ENCODE data around the gene SLC2A10. TPM values are rescaled to one million over a fixed set of nuclear protein-coding genes. Genes with fewer than 3 reads are reported as not detected.

SLC2A10 gene
- total RNA-seq, 1 experiment from 2014 or later, result 4.2 TPM

- DNase-seq, result no peak
- Histone ChIP-seq H3K36me3 (ENCODE audit: control insufficient read depth, insufficient read depth, low read length) (peaks cover 2% of the 10 kb centered on the region; the same call in 1 of the 2 replicates), H3K9me3 (no peaks in the 10 kb centered on the region), H3K4me3 (ENCODE audit: low read depth, low read length) (no peak overlapping the region), H3K4me1 (no peaks in the 10 kb centered on the region), H3K27me3 (replicated peaks; ENCODE audit: control insufficient read depth, insufficient read depth, low read length) (no peaks in the 10 kb centered on the region)
- peaks cover 14% of the 10 kb centered on the region for H3K36me3 Mint-ChIP-seq (ENCODE audit: insufficient read depth, unreplicated experiment)
- intact Hi-C loops (cut with micrococcal nuclease; ENCODE audit: unreplicated experiment), result no loop called here
- H3K4me1 Mint-ChIP-seq (ENCODE audit: low read depth, unreplicated experiment), result peaks cover 10% of the 10 kb centered on the region
- H3K27ac Mint-ChIP-seq (ENCODE audit: unreplicated experiment), result no peak overlapping the region
- TF ChIP-seq CTCF (IDR thresholded peaks at IDR 0.05; ENCODE audit: insufficient read depth in 1 of 2, low read depth in 1 of 2, low read length in 1 of 2, severe bottlenecking in 1 of 2, unreplicated experiment in 1 of 2), result no peak
- ChIA-PET POLR2A (no interaction called here), CTCF (interaction anchor here (1.4 kb wide), 1 partner anchor 21 kb away, joined by 3 read pairs; no protein-coding TSS in a partner anchor)
- BruUV-seq (replicated peaks), result no TSS peak
- H3K4me3 Mint-ChIP-seq (ENCODE audit: unreplicated experiment), result no peak overlapping the region
- no peaks in the 10 kb centered on the region for H3K27me3 Mint-ChIP-seq (ENCODE audit: insufficient read depth, unreplicated experiment)
- H3K9me3 Mint-ChIP-seq (ENCODE audit: unreplicated experiment), result no peaks in the 10 kb centered on the region
Observed at GRCh38 chr20:46682063-46682821, 27.2 kb upstream of the SLC2A10 start.

DNA sequence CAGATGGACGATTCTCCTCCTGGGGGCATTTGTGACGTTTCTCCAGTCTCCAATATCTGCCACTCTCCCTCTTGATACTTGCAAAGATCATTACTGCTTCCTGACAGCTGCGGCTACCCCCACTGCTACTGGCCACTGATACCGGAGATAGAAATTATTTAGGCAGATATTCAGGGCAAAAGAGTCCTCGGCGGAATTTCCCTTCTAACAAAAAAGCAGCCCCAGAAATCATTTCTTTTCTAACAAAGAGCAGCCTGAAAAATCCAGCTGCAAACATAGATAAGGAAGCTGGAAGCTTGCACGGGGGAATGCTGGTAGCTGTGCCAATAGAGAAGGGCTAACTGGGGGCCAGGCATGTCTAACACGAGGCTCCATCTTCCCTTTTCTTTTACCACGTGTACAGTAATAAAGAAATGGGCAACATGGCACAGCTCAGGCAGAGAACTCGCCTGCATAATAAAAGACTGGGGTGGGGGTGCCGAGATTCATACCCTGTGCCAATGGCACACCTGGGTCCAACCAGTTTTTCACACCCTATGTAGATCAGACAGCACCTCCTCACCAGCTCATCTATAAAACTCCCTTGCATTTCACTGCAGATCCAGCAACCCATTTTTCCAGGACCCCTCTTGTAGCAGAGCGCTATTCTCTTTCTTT lies 26.3 kb upstream of the SLC2A10 start:
- Mint-ChIP-seq H3K4me3 (ENCODE audit: unreplicated experiment) (no peak overlapping the region), H3K4me1 (ENCODE audit: low read depth, unreplicated experiment) (peaks cover 10% of the 10 kb centered on the region), H3K36me3 (ENCODE audit: insufficient read depth, unreplicated experiment) (peaks cover 14% of the 10 kb centered on the region), H3K27me3 (ENCODE audit: insufficient read depth, unreplicated experiment) (no peaks in the 10 kb centered on the region), H3K9me3 (ENCODE audit: unreplicated experiment) (no peaks in the 10 kb centered on the region), H3K27ac (ENCODE audit: unreplicated experiment) (no peak overlapping the region)
- ChIA-PET CTCF (interaction anchor here (0.7 to 1.4 kb wide), 3 partner anchors 21 to 122 kb away, joined by 3 read pairs; no protein-coding TSS in a partner anchor), POLR2A (no interaction called here)
- no peak overlapping the region for H3K4me3 ChIP-seq (ENCODE audit: low read depth, low read length)
- H3K36me3 ChIP-seq (ENCODE audit: control insufficient read depth, insufficient read depth, low read length), result peaks cover 2% of the 10 kb centered on the region; the same call in 1 of the 2 replicates
- BruUV-seq (replicated peaks), result no TSS peak
- no peaks in the 10 kb centered on the region for H3K9me3 ChIP-seq
- DNase-seq, result no peak
- intact Hi-C loops (cut with micrococcal nuclease; ENCODE audit: unreplicated experiment), result no loop called here
- peaks cover 9% of the 10 kb centered on the region; the same call in 1 of the 2 replicates for H3K4me1 ChIP-seq
- H3K27me3 ChIP-seq (replicated peaks; ENCODE audit: control insufficient read depth, insufficient read depth, low read length), result no peaks in the 10 kb centered on the region
- TF ChIP-seq CTCF (IDR thresholded peaks at IDR 0.05; ENCODE audit: insufficient read depth in 1 of 2, low read depth in 1 of 2, low read length in 1 of 2, severe bottlenecking in 1 of 2, unreplicated experiment in 1 of 2), result no peak

GRCh38 chr20:46683668-46683938 lies 25.8 kb upstream of the SLC2A10 start:
- H3K36me3 ChIP-seq (ENCODE audit: control insufficient read depth, insufficient read depth, low read length), result peaks cover 2% of the 10 kb centered on the region; the same call in 1 of the 2 replicates
- ChIA-PET POLR2A (no interaction called here), CTCF (interaction anchor here (0.7 to 1.0 kb wide), 2 partner anchors 98 to 122 kb away, joined by 3 read pairs; no protein-coding TSS in a partner anchor)
- Mint-ChIP-seq H3K9me3 (ENCODE audit: unreplicated experiment) (no peaks in the 10 kb centered on the region), H3K27ac (ENCODE audit: unreplicated experiment) (no peak overlapping the region), H3K4me3 (ENCODE audit: unreplicated experiment) (no peak overlapping the region), H3K4me1 (ENCODE audit: low read depth, unreplicated experiment) (peaks cover 10% of the 10 kb centered on the region), H3K36me3 (ENCODE audit: insufficient read depth, unreplicated experiment) (peaks cover 14% of the 10 kb centered on the region), H3K27me3 (ENCODE audit: insufficient read depth, unreplicated experiment) (no peaks in the 10 kb centered on the region)
- H3K9me3 ChIP-seq, result no peaks in the 10 kb centered on the region
- peaks cover 12% of the 10 kb centered on the region; the same call in 1 of the 2 replicates for H3K4me1 ChIP-seq
- BruUV-seq (replicated peaks), result no TSS peak
- no peaks in the 10 kb centered on the region for H3K27me3 ChIP-seq (replicated peaks; ENCODE audit: control insufficient read depth, insufficient read depth, low read length)
- intact Hi-C loops (cut with micrococcal nuclease; ENCODE audit: unreplicated experiment), result no loop called here
- H3K4me3 ChIP-seq (ENCODE audit: low read depth, low read length), result no peak overlapping the region
- no peak for TF ChIP-seq CTCF (IDR thresholded peaks at IDR 0.05; ENCODE audit: insufficient read depth in 1 of 2, low read depth in 1 of 2, low read length in 1 of 2, severe bottlenecking in 1 of 2, unreplicated experiment in 1 of 2)
- no peak for DNase-seq
